Fibroblast of the aortic adventitia (primary cell): ENCODE measurements around the gene TSFM. TPM values are rescaled to one million over a fixed set of nuclear protein-coding genes. Genes with fewer than 3 reads are reported as not detected.
A peak's percentile ranks its signal among the peaks of the same experiment; 100 is the strongest.

Source experiments
- DNase-seq: peaks from one replicate; pipeline ENCODE4 v3.0.0-alpha.2; 2010; ENCODE audit warnings: low read depth
- H3K4me3 ChIP-seq: 2 replicates; pipeline ENCODE4 v1.5.1; 2011; ENCODE audit warnings: low read depth, mild to moderate bottlenecking, control low read depth, low read length, moderate library complexity
- total RNA-seq: library from RNA; depleted of rRNA; stranded (reverse); fragments of >200 nt; gene quantifications from 2 replicates; pipeline ENCODE4 v1.2.3, GENCODE V29; 2012; ENCODE audit warnings: low replicate concordance
- TF ChIP-seq, protein P1 (sequence below): IDR thresholded peaks from 2 replicates; pipeline ENCODE4 v1.5.1; 2011; ENCODE audit warnings: mild to moderate bottlenecking, low read length, control low read depth, inconsistent platforms; ENCODE audit not compliant: insufficient read depth

Gene TSFM
- total RNA-seq, 1 donor, result 19.9 TPM

GRCh38 chr12:57837864-57838562 is 55.4 kb downstream of the TSFM start:
- TF ChIP-seq, protein P1, sequence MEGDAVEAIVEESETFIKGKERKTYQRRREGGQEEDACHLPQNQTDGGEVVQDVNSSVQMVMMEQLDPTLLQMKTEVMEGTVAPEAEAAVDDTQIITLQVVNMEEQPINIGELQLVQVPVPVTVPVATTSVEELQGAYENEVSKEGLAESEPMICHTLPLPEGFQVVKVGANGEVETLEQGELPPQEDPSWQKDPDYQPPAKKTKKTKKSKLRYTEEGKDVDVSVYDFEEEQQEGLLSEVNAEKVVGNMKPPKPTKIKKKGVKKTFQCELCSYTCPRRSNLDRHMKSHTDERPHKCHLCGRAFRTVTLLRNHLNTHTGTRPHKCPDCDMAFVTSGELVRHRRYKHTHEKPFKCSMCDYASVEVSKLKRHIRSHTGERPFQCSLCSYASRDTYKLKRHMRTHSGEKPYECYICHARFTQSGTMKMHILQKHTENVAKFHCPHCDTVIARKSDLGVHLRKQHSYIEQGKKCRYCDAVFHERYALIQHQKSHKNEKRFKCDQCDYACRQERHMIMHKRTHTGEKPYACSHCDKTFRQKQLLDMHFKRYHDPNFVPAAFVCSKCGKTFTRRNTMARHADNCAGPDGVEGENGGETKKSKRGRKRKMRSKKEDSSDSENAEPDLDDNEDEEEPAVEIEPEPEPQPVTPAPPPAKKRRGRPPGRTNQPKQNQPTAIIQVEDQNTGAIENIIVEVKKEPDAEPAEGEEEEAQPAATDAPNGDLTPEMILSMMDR, result no peak
- DNase-seq, result peak; percentile 84
- H3K4me3 ChIP-seq, result peak overlapping the region; percentile 20

DNA sequence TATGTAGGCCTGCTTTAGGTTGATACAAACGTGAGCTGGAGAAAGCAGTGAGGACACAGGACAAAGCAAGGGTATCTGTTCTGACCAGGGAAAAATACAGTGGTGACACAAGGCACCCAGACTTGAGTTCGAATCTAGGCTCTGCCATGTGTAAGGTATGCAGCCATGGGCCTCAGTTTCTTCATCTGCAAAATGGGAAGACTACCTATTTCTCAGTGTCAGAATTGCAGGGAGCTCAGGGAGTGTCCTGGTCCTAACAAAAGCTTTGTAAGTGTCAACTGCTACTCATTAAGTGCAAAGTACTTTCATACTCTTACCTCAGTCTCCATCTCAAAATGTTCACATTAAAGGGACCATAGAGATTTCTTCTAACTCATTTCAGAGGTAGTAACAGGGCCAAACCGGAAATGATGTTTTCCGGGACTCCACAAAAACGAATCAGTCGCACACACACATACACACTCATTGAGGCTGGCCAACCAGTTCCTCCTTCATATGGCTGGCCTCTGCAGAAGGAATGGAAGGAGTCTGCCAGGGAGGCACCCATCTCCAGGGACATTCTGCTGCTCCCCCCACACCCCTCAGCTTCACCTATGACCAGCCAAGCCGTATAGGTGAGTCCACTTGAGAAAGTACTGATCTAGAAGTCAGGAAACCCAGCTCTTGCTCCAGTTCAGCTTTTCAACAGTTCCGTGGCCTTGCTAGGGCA is 56.2 kb downstream of the TSFM start:
- H3K4me3 ChIP-seq, result peak overlapping the region; percentile 22
- peak; percentile 53 for DNase-seq
- TF ChIP-seq, protein P1, result no peak

DNA sequence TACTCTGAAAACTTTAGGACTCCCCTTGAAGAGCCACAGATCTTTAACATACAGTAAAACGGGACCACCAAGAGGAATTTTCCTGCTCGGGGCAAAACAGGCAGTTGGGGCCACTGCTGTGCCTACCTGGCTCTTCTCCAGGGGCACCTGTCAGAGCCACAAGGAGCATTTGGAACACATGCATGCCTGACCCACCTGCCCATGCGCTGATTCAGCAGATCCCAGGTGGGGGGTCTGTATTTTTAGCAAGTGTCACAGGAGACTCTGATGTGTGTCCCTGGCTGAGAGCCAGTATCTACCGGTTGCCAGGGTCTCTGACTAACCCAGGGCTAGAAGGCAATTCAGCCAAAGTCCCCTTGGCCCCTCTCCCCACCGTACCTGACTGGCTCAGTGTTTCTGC is 57.4 kb downstream of the TSFM start:
- TF ChIP-seq, protein P1, result no peak
- DNase-seq, result no peak
- peak overlapping the region; percentile 35 for H3K4me3 ChIP-seq

- TF ChIP-seq, protein P1, result no peak
- H3K4me3 ChIP-seq, result peak overlapping the region; percentile 35
- peak; percentile 65 for DNase-seq
Observed at GRCh38 chr12:57840726-57841125, 58.1 kb downstream of the TSFM start.

GRCh38 chr12:57841445-57841844 is 58.9 kb downstream of the TSFM start:
- H3K4me3 ChIP-seq, result peak overlapping the region; percentile 40
- no peak for DNase-seq
- TF ChIP-seq, protein P1, result no peak

DNA sequence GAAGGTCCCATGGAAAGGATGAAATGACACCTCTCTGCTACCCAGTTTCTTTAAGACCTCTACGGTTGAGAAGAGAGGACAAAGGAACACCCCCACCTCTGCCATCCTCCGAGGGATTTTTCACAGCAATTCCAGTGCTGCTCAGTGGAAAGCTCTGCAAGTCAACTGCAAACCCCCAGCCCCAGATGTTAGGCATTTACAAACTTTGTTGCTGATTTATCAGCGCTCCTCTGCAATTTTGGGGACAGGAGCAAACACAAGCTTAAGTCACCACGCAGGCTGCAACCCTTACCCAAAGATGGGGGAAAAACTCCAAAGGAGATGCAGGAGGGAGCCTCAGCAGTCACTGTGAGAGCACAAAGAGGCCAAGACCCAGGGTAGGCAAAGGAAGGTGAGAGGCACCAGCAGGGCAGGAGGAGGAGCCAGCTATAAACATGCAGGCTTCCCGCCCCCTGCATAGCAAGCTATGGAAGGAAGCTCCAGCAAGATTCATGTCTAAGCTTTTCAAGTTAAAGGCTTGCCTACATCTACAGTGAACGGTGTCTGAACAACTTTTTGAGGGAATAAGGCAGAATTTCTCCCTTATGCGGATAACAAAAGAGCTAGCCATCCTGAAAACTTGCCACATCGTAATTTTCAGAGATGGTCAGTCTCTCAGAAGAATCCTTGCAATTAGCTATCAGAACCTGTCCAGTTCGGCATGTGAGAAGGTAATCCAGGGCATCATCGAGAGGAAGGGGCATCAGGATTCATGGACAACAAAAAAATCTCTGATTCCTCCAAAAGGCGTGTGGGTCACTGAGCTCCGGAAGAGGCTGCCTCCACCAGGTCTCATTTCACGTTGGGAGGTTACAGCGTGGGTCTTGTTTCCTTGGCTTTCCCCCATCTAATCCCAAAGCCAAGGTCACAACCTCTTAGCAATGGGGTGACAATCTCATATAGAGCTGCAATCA is 60.0 kb downstream of the TSFM start:
- TF ChIP-seq, protein P1, result no peak
- peak overlapping the region; percentile 95 for H3K4me3 ChIP-seq
- DNase-seq, result no peak
